NCI-H2107 treated with DMSO at 0.1 percent for 48 hours (cell line): ENCODE results near the gene ADAM8.

Source experiments
- DNase-seq: peaks from one replicate; lab custom pipeline; 2025; ENCODE audit not compliant: unreplicated experiment; lab: John Stamatoyannopoulos, UW

Gene ADAM8

GRCh38 chr10:133282846-133283390 is 6.2 kb upstream of the ADAM8 start:
- DNase-seq = no peak

- DNase-seq = no peak
Observed at GRCh38 chr10:133281628-133282372, 5.1 kb upstream of the ADAM8 start.

- DNase-seq = no peak
Observed at GRCh38 chr10:133281084-133281483, 4.4 kb upstream of the ADAM8 start.

- DNase-seq = no peak
Observed at GRCh38 chr10:133280391-133281059, 3.9 kb upstream of the ADAM8 start.

GRCh38 chr10:133279326-133280226 is 2.9 kb upstream of the ADAM8 start:
- no peak for DNase-seq

- no peak for DNase-seq
Observed at GRCh38 chr10:133278577-133279265, 2.1 kb upstream of the ADAM8 start.

- no peak for DNase-seq
Observed at GRCh38 chr10:133277993-133278576, 1.4 kb upstream of the ADAM8 start.

GRCh38 chr10:133277277-133277992 is 767 bp upstream of the ADAM8 start:
- DNase-seq = no peak

GRCh38 chr10:133276100-133276434 is 601 bp downstream of the ADAM8 start:
- DNase-seq = no peak

- DNase-seq = no peak
Observed at GRCh38 chr10:133275684-133276092, 980 bp downstream of the ADAM8 start.

GRCh38 chr10:133274751-133275683 is 1.7 kb downstream of the ADAM8 start:
- DNase-seq = no peak

- no peak for DNase-seq
Observed at GRCh38 chr10:133273534-133274143, 3.0 kb downstream of the ADAM8 start.

- no peak for DNase-seq
Observed at GRCh38 chr10:133272964-133273420, 3.7 kb downstream of the ADAM8 start.

GRCh38 chr10:133272301-133272963 is 4.2 kb downstream of the ADAM8 start:
- no peak for DNase-seq

- DNase-seq = no peak
Observed at GRCh38 chr10:133271521-133272300, 5.0 kb downstream of the ADAM8 start.

GRCh38 chr10:133270773-133271297 is 5.8 kb downstream of the ADAM8 start:
- DNase-seq = no peak

- no peak for DNase-seq
Observed at GRCh38 chr10:133270204-133270603, 6.5 kb downstream of the ADAM8 start.
